ENCODE results near the gene PAK4. TPM values are rescaled to one million over a fixed set of nuclear protein-coding genes. Genes with fewer than 3 reads are reported as not detected.

The PAK4 gene
- total and polyA plus RNA-seq, 2 of the 8 experiments (the other 6 are each of a cell fraction or from before 2014, with no cell fraction given), result 50.7 to 64.4 TPM

- Histone ChIP-seq H4K20me1 (replicated peaks in 1 of 2; ENCODE audit: control insufficient read depth in 1 of 2, insufficient read depth in 2 of 2, low read length in 2 of 2) (peaks cover 13 to 32% of the 10 kb centered on the region in 2 experiments), H2AK5ac (ENCODE audit: low read depth, low read length) (no peak overlapping the region), H3K36me3 (ENCODE audit: control insufficient read depth in 2 of 4, insufficient read depth in 4 of 4, low read length in 3 of 4) (peaks cover 0 to 5% (median 0%) of the 10 kb centered on the region in 4 experiments; a peak in 3 of 8 replicates), H3K18ac (ENCODE audit: extremely low read depth, low read length) (peak overlapping the region; percentile 48; the same call in 1 of the 2 replicates), H2AFZ (ENCODE audit: low read length) (no peak overlapping the region), H4K5ac (ENCODE audit: insufficient read length, low read depth, low read length) (no peak overlapping the region), H3K4me3 (ENCODE audit: extremely low read depth in 1 of 4, insufficient read depth in 2 of 4, low read depth in 3 of 4, low read length in 4 of 4) (no peak overlapping the region), H3K9ac (replicated peaks in 1 of 4; ENCODE audit: extremely low read depth in 1 of 4, low read depth in 3 of 4, low read length in 3 of 4) (no peak overlapping the region), H4K91ac (replicated peaks; ENCODE audit: insufficient read length, low read length) (no peak overlapping the region), H4K8ac (ENCODE audit: extremely low read depth, insufficient read depth, low read length) (peak overlapping the region; percentile 80; the same call in 1 of the 2 replicates), H2BK15ac (ENCODE audit: low read length) (no peak overlapping the region), H3K4me2 (ENCODE audit: insufficient read depth in 1 of 2, low read depth in 2 of 2, low read length in 2 of 2) (peak overlapping the region in 1 of 2 experiments; percentile 53; a peak in 2 of 4 replicates), H2BK12ac (ENCODE audit: low read depth, low read length) (no peak overlapping the region), H3K23me2 (ENCODE audit: low read depth, low read length) (no peaks in the 10 kb centered on the region), H3K79me1 (ENCODE audit: low read depth, low read length) (peaks cover 13% of the 10 kb centered on the region), H2BK5ac (ENCODE audit: low read depth, low read length) (peak overlapping the region; percentile 52; the same call in 1 of the 2 replicates), H3K23ac (ENCODE audit: insufficient read length) (no peak overlapping the region), H3K4ac (replicated peaks; ENCODE audit: insufficient read length, low read depth, low read length) (no peak overlapping the region), H3K27ac (ENCODE audit: low read depth, low read length) (no peak overlapping the region), H2BK120ac (replicated peaks; ENCODE audit: low read depth, low read length) (no peak overlapping the region), H3K56ac (replicated peaks; ENCODE audit: insufficient read length, low read depth, low read length) (no peak overlapping the region), H3K79me2 (ENCODE audit: control insufficient read depth in 1 of 2, insufficient read depth in 2 of 2, low read length in 2 of 2) (peaks cover 0 to 14% of the 10 kb centered on the region in 2 experiments; a peak in 1 of 4 replicates), H2BK20ac (ENCODE audit: low read length) (no peak overlapping the region), H3K14ac (ENCODE audit: insufficient read length) (no peak overlapping the region), H3K27me3 (replicated peaks in 1 of 4; ENCODE audit: control insufficient read depth in 3 of 4, extremely low read depth in 1 of 4, insufficient read depth in 3 of 4, low read length in 3 of 4) (no peaks in the 10 kb centered on the region), H3K4me1 (replicated peaks in 1 of 4; ENCODE audit: control insufficient read depth in 3 of 4, insufficient read depth in 4 of 4, low read length in 3 of 4) (peaks cover 2 to 36% (median 16%) of the 10 kb centered on the region in 4 experiments), H3K9me3 (ENCODE audit: insufficient read depth in 2 of 2, low read depth in 1 of 2, low read length in 1 of 2) (no peaks in the 10 kb centered on the region)
- TF ChIP-seq GABPA (IDR thresholded peaks at IDR 0.05; ENCODE audit: borderline replicate concordance, insufficient read depth, low read length) (no peak), CHD2 (IDR thresholded peaks at IDR 0.05; ENCODE audit: low read length) (no peak), FOSL1 (IDR thresholded peaks at IDR 0.05; ENCODE audit: insufficient read depth, low read depth, low read length) (no peak)
- DNase-seq (ENCODE audit: low read depth in 1 of 2, low spot score in 2 of 2) (no peak), FAIRE-seq (no peak)
- 86% methylated on average over 7 of the region's 24 CpGs; no CpG with 5 or more reads in 1 of the 2 experiments for WGBS, 2 experiments (ENCODE audit: extremely low coverage in 1 of 2, insufficient coverage in 1 of 2, insufficient read length in 1 of 2, insufficient replicate concordance in 2 of 2, low coverage in 1 of 2, low lambda C conversion rate in 2 of 2, missing lambda C conversion rate in 1 of 2)
- CTCF ChIA-PET (ENCODE audit: partially characterized antibody), result interaction anchor here (0.7 to 2.8 kb wide), 11 partner anchors 13 to 59 kb away, joined by 3 to 7 read pairs (median 4); no protein-coding TSS in a partner anchor
- POLR2A ChIA-PET (ENCODE audit: partially characterized antibody), result interaction anchor here (0.7 to 1.8 kb wide), 8 partner anchors 8 to 45 kb away, joined by 3 to 6 read pairs (median 4); no protein-coding TSS in a partner anchor
Measured at GRCh38 chr19:39166571-39167391, 41.2 kb downstream of the PAK4 start.
